Thyroid gland (tissue), 4 donors: ENCODE data around the gene PARP14. TPM values are rescaled to one million over a fixed set of nuclear protein-coding genes. Genes with fewer than 3 reads are reported as not detected.
"Not testable (repeated sequence)": the region's sequence is repeated elsewhere in the genome, so short reads cannot be mapped to it uniquely, and the experiment has no call there.

Experiments used
- DNase-seq, 2 donors: peaks; one replicate each; pipeline ENCODE4 v3.0.0-alpha.2; 2019
- H3K27ac ChIP-seq, 3 donors: fragments of 200-600 bp; sonication (generic); 1 replicate in 2 of 3; 2 replicates in 1 of 3; pipeline ENCODE4 v1.5.1; 2016 to 2019; ENCODE audit warnings: mild to moderate bottlenecking in 1 of 3, moderate library complexity in 1 of 3
- H3K27me3 ChIP-seq: fragments of 200-600 bp; sonication (generic); one replicate; pipeline ENCODE4 v1.5.1; 2019
- H3K36me3 ChIP-seq, 2 donors: fragments of 200-600 bp; sonication (generic); one replicate each; pipeline ENCODE4 v1.5.1; 2016 to 2019
- H3K4me1 ChIP-seq, 2 donors: fragments of 200-600 bp; sonication (generic); one replicate each; pipeline ENCODE4 v1.5.1; 2017 to 2019
- H3K4me3 ChIP-seq, 3 donors: fragments of 200-600 bp; sonication (generic); replicated peaks in 1 of 3; 1 replicate in 2 of 3; 2 replicates in 1 of 3; pipeline ENCODE4 v1.5.1; 2016; ENCODE audit warnings: mild to moderate bottlenecking in 1 of 3
- H3K9me3 ChIP-seq: fragments of 200-600 bp; sonication (generic); one replicate; pipeline ENCODE4 v1.5.1; 2017
- POLR2A ChIP-seq, 2 donors: fragments of 450-650 bp; IDR thresholded peaks; one replicate each; pipeline ENCODE4 v1.6.1; 2017; ENCODE audit warnings: antibody characterized with exemption in 2 of 2, mild to moderate bottlenecking in 2 of 2, moderate library complexity in 1 of 2
- WGBS, 2 donors: methylation state at CpG; one replicate each; pipeline ENCODE4 v1.1.5; 2017; 5-methylcytosine and 5-hydroxymethylcytosine counted together
- intact Hi-C: fragments of 100-400 bp; cut with DNase I; formaldehyde crosslinking; loops from one replicate; pipeline ENCODE4 v1.15.1; 2023
- total RNA-seq, 4 donors: library from RNA; depleted of rRNA; stranded (reverse); fragments of >200 nt; gene quantifications; one replicate each; pipeline ENCODE4 v1.2.3, GENCODE V29; 2016
- TF ChIP-seq, protein P1 (sequence below), 6 experiments: fragments of 200-600 bp in 3 of 6; fragments of 450-650 bp in 3 of 6; sonication (generic) in 3 of 6; IDR thresholded peaks; one replicate each; pipeline ENCODE4 v1.5.1; 2016 to 2019; ENCODE audit warnings: antibody characterized with exemption in 6 of 6, mild to moderate bottlenecking in 2 of 6, inconsistent platforms in 1 of 6, moderate library complexity in 1 of 6

Gene PARP14
- total RNA-seq, 4 donors from 2014 or later, result 44.5 to 107 (median 69.4) TPM

DNA sequence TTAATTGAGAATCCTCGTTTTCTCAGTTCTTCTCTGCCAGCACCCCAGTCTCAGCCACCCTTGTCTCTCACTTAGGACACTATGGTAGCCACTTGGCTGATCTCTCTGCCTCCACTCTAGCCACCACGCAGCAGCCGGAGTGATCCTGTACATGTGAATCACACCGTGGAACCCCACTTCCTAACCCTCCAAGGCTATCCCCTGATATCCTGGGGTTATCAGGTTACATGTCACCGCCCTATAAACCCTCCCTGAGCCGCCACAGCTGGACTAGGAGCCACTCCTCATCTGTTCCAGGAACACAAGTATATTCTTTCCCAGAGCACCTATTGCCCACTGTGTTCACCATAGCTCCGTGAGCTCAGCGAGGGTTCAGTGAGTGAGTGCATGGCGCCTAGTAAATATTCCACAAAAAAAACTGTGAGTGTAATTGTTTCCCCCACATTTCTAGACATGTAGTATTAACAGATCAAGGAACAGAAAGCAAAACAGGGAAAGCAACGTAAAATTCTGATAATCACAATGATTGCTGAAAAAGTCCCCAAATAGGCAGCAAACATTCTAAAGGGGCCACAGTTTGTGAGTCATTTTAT, 661 bp upstream of the PARP14 start:
- intact Hi-C loops, result loop anchor here (2.0 to 10.0 kb wide), 3 partner anchors 119 to 295 kb away; partner anchors contain the start of genes FAM162A, MIX23 and WDR5B
- no peak for TF ChIP-seq POLR2A (IDR thresholded peaks at IDR 0.05)
- TF ChIP-seq, protein P1, sequence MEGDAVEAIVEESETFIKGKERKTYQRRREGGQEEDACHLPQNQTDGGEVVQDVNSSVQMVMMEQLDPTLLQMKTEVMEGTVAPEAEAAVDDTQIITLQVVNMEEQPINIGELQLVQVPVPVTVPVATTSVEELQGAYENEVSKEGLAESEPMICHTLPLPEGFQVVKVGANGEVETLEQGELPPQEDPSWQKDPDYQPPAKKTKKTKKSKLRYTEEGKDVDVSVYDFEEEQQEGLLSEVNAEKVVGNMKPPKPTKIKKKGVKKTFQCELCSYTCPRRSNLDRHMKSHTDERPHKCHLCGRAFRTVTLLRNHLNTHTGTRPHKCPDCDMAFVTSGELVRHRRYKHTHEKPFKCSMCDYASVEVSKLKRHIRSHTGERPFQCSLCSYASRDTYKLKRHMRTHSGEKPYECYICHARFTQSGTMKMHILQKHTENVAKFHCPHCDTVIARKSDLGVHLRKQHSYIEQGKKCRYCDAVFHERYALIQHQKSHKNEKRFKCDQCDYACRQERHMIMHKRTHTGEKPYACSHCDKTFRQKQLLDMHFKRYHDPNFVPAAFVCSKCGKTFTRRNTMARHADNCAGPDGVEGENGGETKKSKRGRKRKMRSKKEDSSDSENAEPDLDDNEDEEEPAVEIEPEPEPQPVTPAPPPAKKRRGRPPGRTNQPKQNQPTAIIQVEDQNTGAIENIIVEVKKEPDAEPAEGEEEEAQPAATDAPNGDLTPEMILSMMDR (IDR thresholded peaks at IDR 0.05), result no peak
- Histone ChIP-seq H3K36me3 (peaks cover 0 to under 1% of the 10 kb centered on the region in 2 donors), H3K27ac (peak overlapping the region; percentile 95 to 99 (median 98)), H3K4me3 (peak overlapping the region in 2 of 3 donors; percentile 73 to 88), H3K27me3 (no peaks in the 10 kb centered on the region), H3K4me1 (peaks cover 13 to 31% of the 10 kb centered on the region in 2 donors), H3K9me3 (no peaks in the 10 kb centered on the region)
- peak; percentile 29 to 30 for DNase-seq
- 42 to 61% methylated on average over 10 of the region's 10 CpGs for WGBS, 2 donors

DNA sequence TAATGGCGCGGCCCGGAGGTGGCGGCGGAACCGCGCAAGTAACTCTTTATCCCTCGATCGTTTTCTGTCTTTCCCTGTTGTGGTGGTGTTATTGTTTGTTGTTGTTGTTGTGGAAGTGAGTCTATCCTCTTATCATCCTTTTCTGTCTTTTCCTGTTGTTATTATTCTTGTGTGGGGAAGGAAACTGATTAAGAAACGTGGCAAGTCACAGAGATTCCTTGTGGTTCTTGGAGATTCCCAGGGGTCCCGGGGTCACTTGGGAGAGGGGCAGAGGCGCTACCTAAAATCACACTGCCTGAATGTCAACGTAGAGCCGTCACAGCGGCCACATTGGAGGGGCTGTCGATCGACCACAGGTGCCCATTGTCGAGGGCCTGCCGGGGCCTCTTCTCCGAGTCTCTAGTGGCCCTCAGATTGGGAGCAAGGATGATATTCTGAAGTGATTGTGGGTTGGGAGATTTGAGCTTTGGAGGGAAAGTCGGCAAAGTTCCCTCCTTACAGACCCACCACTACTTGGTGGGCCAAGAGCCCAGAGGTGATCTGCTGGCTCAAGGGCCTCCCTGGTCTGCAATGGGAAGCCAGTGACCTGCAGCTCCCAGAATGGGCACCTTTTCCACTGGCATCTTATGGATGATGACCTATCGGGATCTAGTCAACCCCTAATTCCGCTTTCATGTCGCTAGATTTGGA, 790 bp downstream of the PARP14 start:
- TF ChIP-seq, protein P1 (IDR thresholded peaks at IDR 0.05), result no peak
- no peak for TF ChIP-seq POLR2A (IDR thresholded peaks at IDR 0.05)
- peaks cover 5% of the 10 kb centered on the region in 2 donors for H3K36me3 ChIP-seq
- H3K9me3 ChIP-seq, result no peaks in the 10 kb centered on the region
- H3K27ac ChIP-seq, result peak overlapping the region; percentile 95 to 99 (median 98)
- WGBS, 2 donors, result 17 to 19% methylated on average over 23 to 24 of the region's 24 CpGs
- H3K4me1 ChIP-seq, result peaks cover 13 to 31% of the 10 kb centered on the region in 2 donors
- peak; percentile 10 for DNase-seq
- H3K4me3 ChIP-seq, result peak overlapping the region; percentile 17 to 88 (median 73)
- H3K27me3 ChIP-seq, result no peaks in the 10 kb centered on the region
- intact Hi-C loops, result loop anchor here (2.0 to 10.0 kb wide), 2 partner anchors 121 to 267 kb away; partner anchors contain the start of gene WDR5B

DNA sequence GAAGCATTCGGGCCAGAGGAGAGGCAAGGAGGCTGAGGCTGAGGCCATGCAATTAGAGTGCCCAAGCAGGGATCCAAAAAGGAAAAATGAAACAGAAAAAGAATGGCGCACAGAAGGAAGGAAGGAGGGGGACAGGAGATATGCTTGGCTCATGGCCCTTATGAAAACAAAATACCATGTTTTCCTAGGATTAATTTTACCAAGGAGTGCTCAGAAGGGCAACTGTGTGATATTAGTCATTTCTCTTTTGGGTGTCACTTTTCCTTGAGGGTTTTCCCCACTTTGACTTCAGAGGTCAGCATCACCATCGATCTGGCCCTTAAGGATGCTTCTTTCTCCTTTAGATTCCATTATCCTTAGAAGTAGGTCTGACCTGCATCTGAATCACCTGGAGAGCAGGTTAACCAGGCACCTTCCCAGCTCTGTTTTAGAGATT, 1.4 kb downstream of the PARP14 start:
- peak overlapping the region; percentile 65 to 99 (median 98) for H3K27ac ChIP-seq
- H3K36me3 ChIP-seq, result peaks cover 5 to 8% of the 10 kb centered on the region in 2 donors
- H3K9me3 ChIP-seq, result no peaks in the 10 kb centered on the region
- peaks cover 13 to 31% of the 10 kb centered on the region in 2 donors for H3K4me1 ChIP-seq
- H3K4me3 ChIP-seq, result peak overlapping the region in 2 of 3 donors; percentile 73 to 88
- intact Hi-C loops, result loop anchor here (2.0 to 10.0 kb wide), 2 partner anchors 121 to 267 kb away; partner anchors contain the start of gene WDR5B
- TF ChIP-seq POLR2A (IDR thresholded peaks at IDR 0.05), result no peak
- TF ChIP-seq, protein P1 (IDR thresholded peaks at IDR 0.05), result no peak
- 70% methylated on average over 3 of the region's 3 CpGs for WGBS, 2 donors
- no peak for DNase-seq
- no peaks in the 10 kb centered on the region for H3K27me3 ChIP-seq

DNA sequence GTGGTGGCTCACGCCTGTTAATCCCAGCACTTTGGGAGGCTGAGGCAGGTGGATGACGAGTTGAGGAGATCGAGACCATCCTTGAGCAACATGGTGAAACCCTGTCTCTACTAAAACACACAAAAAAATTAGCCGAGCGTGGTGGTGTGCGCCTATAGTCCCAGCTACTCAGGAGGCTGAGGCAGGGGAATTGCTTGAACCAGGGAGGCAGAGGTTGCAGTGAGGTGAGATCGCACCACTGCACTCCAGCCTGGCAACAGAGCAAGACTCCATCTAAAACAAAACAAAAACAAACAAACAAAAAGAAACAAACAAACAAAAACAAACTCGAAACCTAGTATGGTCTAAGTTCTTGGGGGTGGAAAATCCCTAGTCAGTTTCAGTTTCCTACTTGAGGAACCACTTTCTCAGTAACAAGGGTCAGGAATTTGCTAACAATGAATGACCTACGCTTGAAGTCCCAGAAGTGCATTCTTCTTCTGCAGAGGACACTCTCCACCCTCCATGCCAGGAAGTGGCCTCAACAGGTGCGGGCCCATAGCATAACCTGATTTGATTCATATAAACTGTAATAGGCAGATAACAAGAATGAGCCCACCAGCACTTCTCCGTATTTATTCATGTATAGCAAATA, 2.3 kb downstream of the PARP14 start:
- not testable (repeated sequence) for H3K4me3 ChIP-seq, H3K27me3 ChIP-seq, H3K9me3 ChIP-seq
- peak overlapping the region; percentile 65 to 98 (median 70) for H3K27ac ChIP-seq
- DNase-seq, result peak; percentile 41 to 47
- peaks cover 13 to 31% of the 10 kb centered on the region in 2 donors for H3K4me1 ChIP-seq
- WGBS, 2 donors, result 62 to 65% methylated on average over 11 of the region's 11 CpGs
- intact Hi-C loops, result loop anchor here (10.0 kb wide), 1 partner anchor 268 kb away; the partner anchor contains the start of gene WDR5B
- peaks cover 13 to 14% of the 10 kb centered on the region in 2 donors for H3K36me3 ChIP-seq

- 80 to 89% methylated on average over 2 of the region's 2 CpGs for WGBS, 2 donors
- Histone ChIP-seq H3K27me3 (no peaks in the 10 kb centered on the region), H3K4me3 (no peak overlapping the region), H3K4me1 (peaks cover 4 to 13% of the 10 kb centered on the region in 2 donors), H3K36me3 (peaks cover 19 to 21% of the 10 kb centered on the region in 2 donors), H3K9me3 (no peaks in the 10 kb centered on the region), H3K27ac (no peak overlapping the region)
- TF ChIP-seq POLR2A (IDR thresholded peaks at IDR 0.05), result no peak
- TF ChIP-seq, protein P1 (IDR thresholded peaks at IDR 0.05), result no peak
- intact Hi-C loops, result loop anchor here (10.0 kb wide), 1 partner anchor 272 kb away; the partner anchor contains the start of gene WDR5B
- DNase-seq, result no peak
These were observed 6.7 kb downstream of the PARP14 start for GRCh38 chr3:122687298-122687697.
